ENCODE results near the gene HS3ST5.

HS3ST5 gene

GRCh38 chr6:114144887-114145851 lies 197.7 kb downstream of the HS3ST5 start:
- DNase-seq: no peak

- no peak for DNase-seq
Observed at GRCh38 chr6:114142258-114142657, 200.6 kb downstream of the HS3ST5 start.

GRCh38 chr6:114140416-114140815 lies 202.4 kb downstream of the HS3ST5 start:
- DNase-seq: no peak

GRCh38 chr6:114138577-114139248 lies 204.1 kb downstream of the HS3ST5 start:
- no peak for DNase-seq

- no peak for DNase-seq
Observed at GRCh38 chr6:114135363-114135971, 207.4 kb downstream of the HS3ST5 start.

- DNase-seq: no peak
Observed at GRCh38 chr6:114133816-114134215, 209.0 kb downstream of the HS3ST5 start.

GRCh38 chr6:114131945-114132344 lies 210.9 kb downstream of the HS3ST5 start:
- DNase-seq: no peak

- no peak for DNase-seq
Observed at GRCh38 chr6:114125576-114125975, 217.2 kb downstream of the HS3ST5 start.

- no peak for DNase-seq
Observed at GRCh38 chr6:114121913-114122662, 220.7 kb downstream of the HS3ST5 start.

GRCh38 chr6:114119056-114119455 lies 223.8 kb downstream of the HS3ST5 start:
- DNase-seq: no peak

- DNase-seq: no peak
Observed at GRCh38 chr6:114115652-114116051, 227.2 kb downstream of the HS3ST5 start.

GRCh38 chr6:114108119-114109002 lies 234.5 kb downstream of the HS3ST5 start:
- DNase-seq: peak; percentile 42

GRCh38 chr6:114106020-114106419 lies 236.8 kb downstream of the HS3ST5 start:
- DNase-seq: no peak

- no peak for DNase-seq
Observed at GRCh38 chr6:114101255-114101654, 241.6 kb downstream of the HS3ST5 start.

GRCh38 chr6:114100215-114100994 lies 242.4 kb downstream of the HS3ST5 start:
- no peak for DNase-seq

- peak; percentile 36 for DNase-seq
Observed at GRCh38 chr6:114096561-114097172, 246.2 kb downstream of the HS3ST5 start.

- no peak for DNase-seq
Observed at GRCh38 chr6:114092943-114093342, 249.9 kb downstream of the HS3ST5 start.

GRCh38 chr6:114090626-114091025 lies 252.2 kb downstream of the HS3ST5 start:
- no peak for DNase-seq

- no peak for DNase-seq
Observed at GRCh38 chr6:114087496-114087895, 255.3 kb downstream of the HS3ST5 start.

GRCh38 chr6:114085211-114085610 lies 257.6 kb downstream of the HS3ST5 start:
- DNase-seq: no peak
